Prostate gland (tissue), 2 donors: ENCODE results near the gene HCN3. TPM values are rescaled to one million over a fixed set of nuclear protein-coding genes. Genes with fewer than 3 reads are reported as not detected.
A peak's percentile ranks its signal among the peaks of the same experiment; 100 is the strongest.

Experiments used
- DNase-seq: peaks from one replicate; pipeline ENCODE4 v3.0.0-alpha.2; 2019; ENCODE audit warnings: low spot score
- H3K27ac ChIP-seq, 2 donors: fragments of 200-600 bp; sonication (generic); 2 replicates each; pipeline ENCODE4 v1.5.1; 2017 to 2019
- H3K27me3 ChIP-seq: fragments of 200-600 bp; sonication (generic); replicated peaks from 2 replicates; pipeline ENCODE4 v1.5.1; 2019; ENCODE audit not compliant: insufficient read depth
- H3K36me3 ChIP-seq, 2 donors: fragments of 200-600 bp; sonication (generic); 1 replicate in 1 of 2; 2 replicates in 1 of 2; pipeline versions ENCODE4 v1.5.1 to v1.8.1; 2017 to 2019
- H3K4me1 ChIP-seq: fragments of 200-600 bp; sonication (generic); replicated peaks from 2 replicates; pipeline ENCODE4 v1.5.1; 2019
- H3K4me3 ChIP-seq, 2 donors: fragments of 200-600 bp; sonication (generic); 2 replicates each; pipeline ENCODE4 v1.5.1; 2017 to 2019
- H3K9me3 ChIP-seq: fragments of 200-600 bp; sonication (generic); 2 replicates; pipeline ENCODE4 v1.5.1; 2017
- POLR2A ChIP-seq: fragments of 450-650 bp; IDR thresholded peaks from one replicate; pipeline ENCODE4 v1.6.1; 2016; ENCODE audit warnings: antibody characterized with exemption, mild to moderate bottlenecking
- POLR2AphosphoS5 ChIP-seq: sonication (generic); formaldehyde crosslinking; IDR thresholded peaks from one replicate; pipeline ENCODE4 v1.6.1; 2017; ENCODE audit warnings: antibody characterized with exemption
- WGBS: methylation state at CpG from one replicate; pipeline ENCODE4 v1.1.5; 2018; 5-methylcytosine and 5-hydroxymethylcytosine counted together
- intact Hi-C: fragments of 100-400 bp; cut with DNase I; formaldehyde crosslinking; loops from one replicate; pipeline ENCODE4 v1.14.2; 2022
- total RNA-seq, 2 donors: library from RNA; depleted of rRNA; stranded (reverse); fragments of >200 nt; gene quantifications; one replicate each; pipeline ENCODE4 v1.1.0, GENCODE V29; 2016
- TF ChIP-seq, protein P1 (sequence below), 4 experiments: fragments of 200-600 bp in 2 of 4; fragments of 450-650 bp in 2 of 4; sonication (generic) in 2 of 4; IDR thresholded peaks; 1 replicate in 3 of 4; 2 replicates in 1 of 4; pipeline ENCODE4 v1.5.1; 2016 to 2019; ENCODE audit warnings: antibody characterized with exemption in 4 of 4, mild to moderate bottlenecking in 2 of 4, moderate library complexity in 2 of 4

The HCN3 gene
- total RNA-seq, 2 donors from 2014 or later: 1.9 to 2.6 TPM

DNA sequence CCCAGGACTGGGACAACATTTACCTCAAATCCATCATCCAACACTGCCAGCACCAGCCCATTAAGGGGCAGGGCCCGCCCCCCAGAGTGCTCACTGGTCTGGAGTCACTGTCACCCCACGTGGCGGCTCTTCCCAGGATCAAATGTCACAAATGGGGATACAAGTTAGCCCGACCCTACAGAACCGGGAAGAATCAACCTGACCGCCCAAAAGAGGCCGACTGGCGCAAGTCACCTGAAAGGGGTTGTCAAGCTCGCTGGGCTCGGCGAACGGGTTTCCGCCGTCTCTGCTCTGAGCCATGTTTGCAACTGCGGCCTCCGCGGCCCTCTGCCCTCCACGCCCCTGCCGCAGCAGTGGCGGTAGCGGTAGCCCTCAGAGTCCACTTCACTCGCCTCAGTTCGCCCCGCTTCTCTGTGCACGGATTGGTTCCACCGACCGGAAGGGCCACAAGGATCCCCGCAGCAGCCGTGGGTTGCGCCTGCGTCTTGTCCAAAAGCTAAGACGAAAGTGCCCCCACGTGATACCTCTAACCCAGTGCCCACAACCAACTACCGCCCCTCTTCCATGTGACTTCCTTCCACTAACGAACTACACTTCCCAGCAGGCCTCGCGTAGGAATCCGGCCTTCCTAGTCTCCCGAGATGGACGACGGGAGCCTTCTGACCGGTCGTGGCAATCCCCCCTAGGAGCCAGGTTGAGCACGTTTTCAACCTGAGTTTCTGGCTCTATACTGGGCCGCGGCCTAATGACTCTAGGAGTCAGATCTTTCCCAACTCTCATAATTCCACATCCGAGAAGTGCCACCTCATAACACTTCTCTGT is 15.2 kb upstream of the HCN3 start, which contains the start of gene SCAMP3:
TSS of gene SCAMP3 (minus strand) at position 509 of the 822 bp plus-strand sequence. CDS start at position 300, 209 bp downstream.
- WGBS: under 1% methylated on average over 47 of the region's 47 CpGs

GRCh38 chr1:155263067-155263466 is 14.2 kb upstream of the HCN3 start:
- Histone ChIP-seq H3K4me3 (no peak overlapping the region), H3K27me3 (no peaks in the 10 kb centered on the region), H3K9me3 (no peaks in the 10 kb centered on the region), H3K36me3 (peaks cover 0 to 26% of the 10 kb centered on the region in 2 donors), H3K4me1 (no peaks in the 10 kb centered on the region), H3K27ac (peak overlapping the region in 1 of 2 donors; percentile 79)
- TF ChIP-seq POLR2A: no peak
- TF ChIP-seq, protein P1, sequence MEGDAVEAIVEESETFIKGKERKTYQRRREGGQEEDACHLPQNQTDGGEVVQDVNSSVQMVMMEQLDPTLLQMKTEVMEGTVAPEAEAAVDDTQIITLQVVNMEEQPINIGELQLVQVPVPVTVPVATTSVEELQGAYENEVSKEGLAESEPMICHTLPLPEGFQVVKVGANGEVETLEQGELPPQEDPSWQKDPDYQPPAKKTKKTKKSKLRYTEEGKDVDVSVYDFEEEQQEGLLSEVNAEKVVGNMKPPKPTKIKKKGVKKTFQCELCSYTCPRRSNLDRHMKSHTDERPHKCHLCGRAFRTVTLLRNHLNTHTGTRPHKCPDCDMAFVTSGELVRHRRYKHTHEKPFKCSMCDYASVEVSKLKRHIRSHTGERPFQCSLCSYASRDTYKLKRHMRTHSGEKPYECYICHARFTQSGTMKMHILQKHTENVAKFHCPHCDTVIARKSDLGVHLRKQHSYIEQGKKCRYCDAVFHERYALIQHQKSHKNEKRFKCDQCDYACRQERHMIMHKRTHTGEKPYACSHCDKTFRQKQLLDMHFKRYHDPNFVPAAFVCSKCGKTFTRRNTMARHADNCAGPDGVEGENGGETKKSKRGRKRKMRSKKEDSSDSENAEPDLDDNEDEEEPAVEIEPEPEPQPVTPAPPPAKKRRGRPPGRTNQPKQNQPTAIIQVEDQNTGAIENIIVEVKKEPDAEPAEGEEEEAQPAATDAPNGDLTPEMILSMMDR (IDR thresholded peaks at IDR 0.05): no peak
- no peak for TF ChIP-seq POLR2AphosphoS5
- WGBS: 80% methylated on average over 11 of the region's 11 CpGs
- DNase-seq: no peak
- intact Hi-C loops: no loop called here

More for the DNA sequence above, 15.2 kb upstream of the HCN3 start, which contains the start of gene SCAMP3:
- Histone ChIP-seq H3K4me3 (peak within 1 kb of the TSS; percentile 65 to 68), H3K27me3 (no peaks in the 10 kb centered on the region), H3K9me3 (no peaks in the 10 kb centered on the region), H3K36me3 (peaks cover 0 to 16% of the 10 kb centered on the region in 2 donors), H3K4me1 (no peaks in the 10 kb centered on the region), H3K27ac (peak within 1 kb of the TSS; percentile 72 to 79)
- intact Hi-C loops: no loop called here
- DNase-seq: peak; percentile 98
- peak; percentile 58 for TF ChIP-seq POLR2A
- TF ChIP-seq, protein P1 (IDR thresholded peaks at IDR 0.05): no peak
- peak; percentile 99 for TF ChIP-seq POLR2AphosphoS5

DNA sequence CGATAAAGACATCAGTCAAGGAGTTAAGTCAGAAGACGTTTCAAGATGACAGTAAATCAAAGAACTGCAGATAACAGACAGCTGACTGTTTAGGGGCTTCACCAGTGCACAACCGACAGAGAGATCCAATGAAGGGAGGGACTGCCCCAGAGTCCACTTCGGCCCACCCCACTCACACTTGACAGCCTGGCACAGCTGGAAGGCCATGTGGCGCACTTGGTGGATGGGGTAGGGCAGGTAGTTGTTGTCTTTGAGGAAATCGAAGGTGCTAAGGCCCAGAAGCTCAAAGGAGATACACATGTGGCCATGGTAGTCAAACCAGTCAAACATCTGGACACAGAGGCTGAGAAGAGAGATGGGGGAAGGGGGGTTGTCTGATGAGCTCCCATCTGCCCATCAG is 10.7 kb upstream of the HCN3 start:
- TF ChIP-seq POLR2AphosphoS5: no peak
- TF ChIP-seq, protein P1 (IDR thresholded peaks at IDR 0.05): no peak
- TF ChIP-seq POLR2A: no peak
- no peaks in the 10 kb centered on the region for H3K4me1 ChIP-seq
- no peak overlapping the region for H3K4me3 ChIP-seq
- peaks cover 13 to 43% of the 10 kb centered on the region in 2 donors for H3K36me3 ChIP-seq
- no peak overlapping the region for H3K27ac ChIP-seq
- H3K9me3 ChIP-seq: no peaks in the 10 kb centered on the region
- WGBS: 87% methylated on average over 6 of the region's 6 CpGs
- intact Hi-C loops: no loop called here
- no peak for DNase-seq
- no peaks in the 10 kb centered on the region for H3K27me3 ChIP-seq

GRCh38 chr1:155267373-155267772 is 9.9 kb upstream of the HCN3 start:
- no peak for DNase-seq
- Histone ChIP-seq H3K4me3 (no peak overlapping the region), H3K9me3 (no peaks in the 10 kb centered on the region), H3K27me3 (no peaks in the 10 kb centered on the region), H3K27ac (no peak overlapping the region), H3K36me3 (peaks cover 13 to 43% of the 10 kb centered on the region in 2 donors), H3K4me1 (no peaks in the 10 kb centered on the region)
- intact Hi-C loops: no loop called here
- 93% methylated on average over 2 of the region's 2 CpGs for WGBS
- TF ChIP-seq, protein P1 (IDR thresholded peaks at IDR 0.05): no peak
- no peak for TF ChIP-seq POLR2AphosphoS5

- Histone ChIP-seq H3K27me3 (no peaks in the 10 kb centered on the region), H3K27ac (no peak overlapping the region), H3K4me3 (no peak overlapping the region), H3K4me1 (no peaks in the 10 kb centered on the region), H3K9me3 (no peaks in the 10 kb centered on the region), H3K36me3 (peaks cover 13 to 42% of the 10 kb centered on the region in 2 donors)
- DNase-seq: no peak
- TF ChIP-seq POLR2AphosphoS5 (no peak), POLR2A (no peak)
- TF ChIP-seq, protein P1 (IDR thresholded peaks at IDR 0.05): no peak
- intact Hi-C loops: no loop called here
- 85% methylated on average over 20 of the region's 21 CpGs for WGBS
Observed at GRCh38 chr1:155268630-155269029, 8.6 kb upstream of the HCN3 start.
